Activated CD4-positive, CD25-positive, alpha-beta regulatory T cell treated with anti-CD3 and anti-CD28 coated beads, Interleukin-2, amount 50 U/mL, for 16 hours (primary cell): ENCODE data around the gene TPST2.
"Not testable (repeated sequence)": the region's sequence is repeated elsewhere in the genome, so short reads cannot be mapped to it uniquely, and the experiment has no call there.

Experiments used
- DNase-seq: peaks from one replicate; pipeline ENCODE4 v3.0.0-alpha.2; 2020; ENCODE audit warnings: low read depth, low spot score

The TPST2 gene

DNA sequence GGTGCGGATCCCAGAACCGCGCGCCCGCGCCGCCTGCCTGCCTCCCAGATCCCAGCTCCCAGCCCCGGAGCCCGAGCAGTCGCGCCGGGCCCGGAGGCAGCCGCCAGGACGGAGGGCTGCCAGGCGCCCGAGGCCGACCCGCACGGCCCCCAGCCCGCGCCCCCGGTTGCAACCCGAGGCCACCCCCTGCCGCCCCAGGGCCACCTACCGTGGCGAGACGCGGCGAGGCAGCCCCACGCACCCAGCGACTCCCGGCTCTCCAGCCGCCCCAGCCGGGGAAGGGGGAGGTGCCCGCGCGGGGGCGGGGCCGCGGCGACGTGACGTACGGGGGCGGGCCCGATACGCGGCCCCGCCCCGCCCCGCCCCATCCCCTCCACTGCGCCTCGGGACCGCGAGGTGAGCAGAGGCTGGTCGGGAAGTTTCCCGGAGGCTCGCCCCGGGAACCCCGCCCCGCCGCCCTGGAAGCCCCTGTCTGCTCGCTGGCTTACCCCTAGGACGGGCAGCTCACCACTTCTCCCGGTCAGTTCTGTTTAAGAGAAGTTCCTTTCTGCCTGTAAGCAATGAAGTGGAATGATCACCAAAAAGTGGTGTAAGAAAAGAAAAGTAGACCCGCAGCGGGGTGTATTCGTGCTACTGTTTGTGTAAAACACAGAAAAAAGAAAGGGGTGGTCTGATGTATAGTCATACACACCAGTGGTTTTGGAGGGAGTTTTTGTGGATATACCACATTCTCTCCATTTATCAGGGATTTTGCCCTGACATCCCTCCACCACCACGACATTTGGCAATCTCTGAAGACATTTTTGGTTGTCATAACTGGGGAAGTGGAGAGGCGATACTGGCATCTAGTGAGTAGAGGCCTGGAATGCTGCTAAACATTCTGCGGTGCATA is at the start of gene TPST2:
Gene TPST2, minus strand, starts transcription at position 288 of the 892 bp plus-strand sequence. CDS start 48,502 bp downstream, outside the sequence.
- DNase-seq: peak; percentile 64

GRCh38 chr22:26636296-26636695 is 46.4 kb upstream of the TPST2 start:
- DNase-seq: no peak

DNA sequence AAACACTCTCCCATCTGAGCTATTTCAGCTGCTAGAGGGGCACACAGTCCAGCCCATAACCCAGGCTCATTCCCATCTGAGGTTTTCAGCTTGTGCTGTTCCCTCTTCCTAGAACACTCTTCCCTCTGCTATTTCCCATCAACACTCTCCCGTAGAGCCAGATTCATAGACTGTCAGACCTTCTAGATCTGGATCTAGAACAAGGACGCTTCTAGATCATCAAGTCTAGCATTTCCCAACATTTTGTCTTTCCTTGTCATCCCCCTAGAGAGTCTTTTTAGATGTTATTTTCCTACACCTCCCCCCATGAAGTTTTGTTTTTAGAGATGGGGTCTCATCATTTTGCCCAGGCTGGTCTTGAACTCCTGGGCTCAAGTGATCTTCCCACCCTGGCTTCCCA is 45.2 kb upstream of the TPST2 start:
- no peak for DNase-seq

GRCh38 chr22:26634189-26634588 is 44.3 kb upstream of the TPST2 start:
- DNase-seq: no peak

DNA sequence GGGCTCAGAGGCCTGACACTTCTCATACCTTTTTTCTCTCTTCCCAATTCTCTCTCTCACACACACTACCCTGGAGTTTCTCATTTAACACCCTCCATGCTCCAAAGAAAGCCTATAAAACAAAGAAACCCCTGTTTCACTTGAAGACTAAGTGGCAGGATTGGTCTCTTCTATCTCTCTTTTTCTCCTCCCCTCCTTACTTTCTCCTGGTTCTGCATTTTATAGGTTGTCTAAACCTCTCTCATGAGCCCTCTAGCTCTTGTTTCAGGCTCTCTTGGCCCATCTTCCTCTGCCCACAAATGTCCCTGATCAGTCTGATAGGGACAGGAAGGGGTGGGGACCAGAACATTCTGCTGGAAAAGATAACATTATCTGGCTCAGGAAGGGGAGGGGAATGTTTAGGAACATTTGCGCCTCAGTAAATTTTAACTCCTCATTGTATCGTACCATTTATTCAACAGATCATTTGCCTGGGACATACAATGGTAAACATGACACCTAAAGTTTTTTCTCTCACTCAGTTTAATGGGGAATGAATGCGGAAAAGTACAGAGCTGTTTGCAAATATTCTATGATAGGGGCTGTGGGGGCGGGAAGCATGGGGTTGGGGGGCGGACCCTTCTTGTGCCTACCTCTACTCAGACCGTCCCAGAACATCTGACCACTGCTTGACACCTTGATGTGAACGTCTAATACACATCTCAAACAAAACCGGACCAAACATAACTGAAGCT is 42.7 kb upstream of the TPST2 start:
- DNase-seq: no peak

DNA sequence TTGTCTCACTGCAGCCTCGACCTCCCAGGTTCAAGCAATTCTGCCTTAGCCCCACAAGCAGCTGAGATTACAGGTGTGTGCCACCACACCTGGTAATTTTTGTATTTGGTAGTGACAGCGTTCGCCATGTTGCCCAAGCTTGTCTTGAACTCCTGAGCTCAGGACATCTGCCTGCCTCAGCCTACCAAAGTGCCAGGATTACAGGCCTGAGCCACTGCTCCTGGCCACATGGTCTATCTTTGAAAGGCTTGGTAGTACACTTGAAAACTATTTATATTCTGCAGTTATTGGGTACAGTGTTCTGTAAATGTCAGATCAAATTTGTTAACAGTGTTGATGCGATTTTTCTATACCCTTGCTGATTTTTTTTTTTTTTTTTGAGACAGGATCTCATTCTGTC is 41.4 kb upstream of the TPST2 start:
- no peak for DNase-seq

DNA sequence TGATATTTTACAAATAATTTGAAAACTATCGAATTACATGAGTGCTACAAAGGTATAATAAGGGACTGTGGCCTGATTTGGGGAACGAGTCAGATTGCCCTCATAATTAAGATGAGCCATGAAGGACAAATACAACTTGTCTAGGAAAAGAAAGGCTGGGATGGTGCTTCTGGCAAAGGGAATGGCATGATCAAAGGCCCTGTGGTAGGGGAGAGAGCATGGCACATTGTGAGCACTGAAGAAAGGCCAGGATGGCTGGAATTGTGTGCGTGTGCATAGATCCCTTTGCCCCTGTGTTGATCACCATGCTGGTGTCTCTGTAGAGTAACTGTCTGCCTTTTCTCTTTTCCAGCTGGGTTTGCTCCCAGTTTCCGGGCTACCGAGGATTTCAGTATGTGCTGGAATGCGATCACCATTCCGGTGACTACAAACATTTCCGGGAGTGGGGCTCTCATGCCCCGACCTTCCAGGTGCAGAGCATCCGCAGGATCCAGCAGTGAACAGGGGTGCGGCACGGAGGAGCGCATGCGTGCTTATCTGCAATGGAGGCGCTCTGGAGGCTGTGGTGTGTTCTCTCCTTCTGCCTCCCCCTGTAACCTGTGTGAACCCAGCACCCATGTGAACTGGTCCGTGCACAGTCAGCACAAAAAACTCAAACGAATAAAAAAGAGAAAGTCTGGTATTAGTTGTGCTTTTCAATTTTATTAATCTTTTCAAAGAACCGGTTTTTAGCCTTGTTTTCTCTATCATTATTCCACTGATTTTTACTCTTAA is 40.2 kb upstream of the TPST2 start:
- DNase-seq: no peak

DNA sequence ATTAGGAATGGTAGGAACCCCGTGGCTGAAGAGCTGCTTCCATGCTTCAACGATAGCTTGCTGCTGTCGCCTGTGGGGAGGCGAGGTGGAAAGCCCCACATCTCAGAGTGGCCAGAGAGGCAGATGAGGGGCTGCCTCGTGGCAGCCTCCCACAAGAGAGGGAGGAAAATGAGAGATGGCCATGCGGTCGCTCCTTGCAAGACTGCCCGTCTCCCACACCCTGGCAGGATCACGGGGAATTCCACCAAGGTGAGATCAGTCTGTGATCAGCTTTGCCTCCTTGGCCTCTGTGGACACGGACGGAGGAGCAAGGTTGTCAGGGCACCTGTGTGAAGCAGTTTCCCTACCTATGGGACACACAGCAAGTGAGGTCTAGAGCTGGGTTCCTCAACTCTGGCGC is 34.9 kb upstream of the TPST2 start:
- no peak for DNase-seq

GRCh38 chr22:26623984-26624383 is 34.1 kb upstream of the TPST2 start:
- no peak for DNase-seq

DNA sequence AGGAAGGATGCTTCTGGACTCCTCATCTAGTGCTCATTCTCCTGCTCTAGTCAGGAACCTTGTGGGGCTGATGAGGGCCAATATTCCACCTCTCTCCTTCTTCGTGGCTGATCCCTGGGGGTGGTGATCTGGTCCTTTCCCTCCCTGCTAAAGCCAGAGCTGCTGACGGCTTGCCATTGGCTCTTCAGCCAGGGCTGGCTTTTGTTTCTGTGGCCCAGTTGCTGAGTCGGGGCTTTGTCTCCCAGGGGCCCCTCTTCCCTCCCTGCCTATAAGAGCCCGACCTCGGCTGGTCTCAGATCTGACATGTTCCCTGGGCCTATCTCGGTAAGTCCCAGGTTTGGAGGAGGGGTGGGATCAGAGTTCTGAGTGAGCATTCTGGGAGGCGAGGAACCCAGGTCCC is 31.7 kb upstream of the TPST2 start, which contains the start of gene CRYBA4:
Gene CRYBA4, plus strand, starts transcription at position 301 of the 400 bp plus-strand sequence. CDS start 634 bp downstream, outside the sequence.
- no peak for DNase-seq

DNA sequence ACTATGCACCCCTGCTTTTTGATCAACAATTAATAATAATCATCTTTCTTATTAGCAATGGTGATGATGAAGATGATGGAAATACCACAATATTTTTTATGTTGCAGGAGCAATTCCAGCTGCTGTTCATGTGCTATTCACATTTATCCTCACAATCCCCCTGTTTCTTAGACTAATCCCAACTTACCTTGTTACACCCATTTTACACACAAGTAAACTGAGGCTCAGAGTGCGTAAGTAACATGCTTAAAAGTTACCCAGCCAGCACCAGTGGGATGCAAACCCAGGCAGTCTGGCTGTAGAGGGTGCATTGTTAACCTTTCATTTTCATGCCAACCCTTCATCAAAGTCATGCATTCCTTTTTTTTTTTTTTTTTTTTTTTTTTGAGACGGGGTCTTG is 30.3 kb upstream of the TPST2 start:
- DNase-seq: no peak

DNA sequence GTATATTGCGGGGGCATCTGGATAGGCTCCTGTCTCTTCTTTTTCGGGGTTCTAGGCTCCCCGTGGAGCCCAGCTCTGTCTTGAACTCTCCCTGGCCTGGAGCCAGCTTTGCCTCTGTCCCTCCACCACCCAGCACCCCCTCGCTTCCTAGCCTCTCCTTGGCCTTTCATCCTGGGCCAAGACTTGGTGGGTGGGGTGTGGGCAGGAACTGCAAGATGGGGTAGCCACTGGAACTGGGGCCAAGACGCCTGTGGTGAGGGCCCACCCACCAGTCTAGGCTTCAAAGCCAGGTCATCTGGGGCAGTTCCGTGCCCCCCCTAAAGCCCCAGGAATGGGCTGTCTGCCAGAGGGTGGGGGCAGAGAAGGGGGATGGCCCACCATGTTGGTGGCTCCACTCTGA is 29.6 kb upstream of the TPST2 start:
- no peak for DNase-seq

DNA sequence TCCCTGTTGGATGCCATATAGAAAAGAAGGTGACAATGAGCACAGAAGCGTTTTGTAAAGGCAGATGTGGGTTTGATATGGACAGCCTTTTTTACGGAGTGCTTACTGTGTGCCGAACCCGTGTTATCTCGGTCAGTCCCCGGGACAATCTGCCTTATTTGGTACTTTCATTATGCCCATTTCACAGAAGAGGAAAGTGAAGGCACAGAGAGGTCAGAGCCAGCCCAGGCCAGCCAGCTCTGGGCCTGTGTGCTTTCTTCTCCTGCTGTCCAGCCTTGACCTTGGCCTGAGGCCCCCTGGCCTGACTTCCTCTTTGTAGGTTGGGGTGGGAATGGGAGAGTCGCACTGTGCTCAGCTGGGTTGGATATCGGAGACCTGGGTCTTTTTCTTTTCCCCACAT is 28.5 kb upstream of the TPST2 start:
- no peak for DNase-seq

DNA sequence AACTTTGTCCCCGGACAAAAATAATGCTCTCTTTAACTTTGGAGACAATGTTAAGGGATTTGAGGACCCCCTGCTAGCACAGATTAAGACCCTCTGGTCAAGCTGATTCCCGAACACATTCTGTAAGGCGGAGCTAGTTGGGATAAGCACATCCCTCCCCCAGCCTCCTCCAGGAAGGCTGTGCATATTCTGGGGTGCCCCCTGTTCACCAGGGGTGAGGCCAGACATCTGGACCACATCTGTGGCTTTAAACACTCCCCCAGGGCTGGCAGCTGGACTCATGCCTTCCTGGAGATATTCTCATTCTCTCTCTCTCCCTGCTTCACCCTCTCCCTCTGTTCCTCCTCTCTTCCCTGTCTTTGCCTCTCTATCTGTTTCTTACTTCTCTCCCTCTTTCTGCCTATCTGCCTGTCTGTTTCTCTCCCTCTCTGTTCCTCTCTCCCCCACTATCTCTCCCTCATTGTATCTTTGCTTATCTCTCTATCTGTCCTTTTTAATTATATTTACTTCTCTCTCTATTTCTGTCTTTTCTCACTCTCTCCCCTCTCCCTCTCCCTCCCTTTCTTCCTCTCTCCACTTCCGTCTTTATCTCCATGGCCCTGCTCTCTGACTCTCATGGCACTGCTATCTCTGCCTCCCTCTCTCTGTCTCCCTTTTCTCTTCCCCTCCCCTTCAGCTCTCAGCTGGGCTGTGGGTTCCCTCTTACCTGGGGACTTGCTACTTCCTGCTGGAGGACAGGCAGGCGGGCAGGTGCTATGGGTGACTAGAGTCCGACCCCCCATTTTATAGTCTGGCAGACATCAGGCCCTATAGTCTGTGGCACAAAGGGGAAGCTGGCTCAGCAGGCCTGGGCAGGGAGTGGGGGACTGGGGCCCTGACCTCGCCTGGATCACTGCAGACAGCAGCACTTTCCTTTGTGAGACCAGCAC is 27.6 kb upstream of the TPST2 start, which contains the start of gene CRYBB1:
Gene CRYBB1, minus strand, starts transcription at position 757 of the 929 bp plus-strand sequence. CDS start 1,708 bp downstream, outside the sequence.
- no peak for DNase-seq

DNA sequence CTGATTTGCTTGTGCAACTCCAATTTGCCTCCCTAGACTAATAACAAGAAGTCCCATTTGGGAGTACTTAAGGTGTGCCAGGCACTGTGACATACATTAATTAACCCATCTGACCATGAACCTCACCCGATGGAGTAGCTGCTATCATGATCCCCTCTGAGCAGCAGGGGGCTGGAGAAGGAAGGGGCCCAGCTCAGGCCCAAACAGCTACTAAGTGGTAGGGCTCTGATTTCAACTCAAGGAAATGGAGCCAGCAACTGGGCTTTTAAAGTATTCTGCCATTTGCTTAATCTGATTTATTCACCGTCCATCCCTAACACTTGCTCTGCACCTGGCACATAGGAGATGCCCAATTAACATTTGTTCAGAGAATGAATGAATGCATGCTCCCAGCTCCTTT is 26.7 kb upstream of the TPST2 start:
- no peak for DNase-seq

DNA sequence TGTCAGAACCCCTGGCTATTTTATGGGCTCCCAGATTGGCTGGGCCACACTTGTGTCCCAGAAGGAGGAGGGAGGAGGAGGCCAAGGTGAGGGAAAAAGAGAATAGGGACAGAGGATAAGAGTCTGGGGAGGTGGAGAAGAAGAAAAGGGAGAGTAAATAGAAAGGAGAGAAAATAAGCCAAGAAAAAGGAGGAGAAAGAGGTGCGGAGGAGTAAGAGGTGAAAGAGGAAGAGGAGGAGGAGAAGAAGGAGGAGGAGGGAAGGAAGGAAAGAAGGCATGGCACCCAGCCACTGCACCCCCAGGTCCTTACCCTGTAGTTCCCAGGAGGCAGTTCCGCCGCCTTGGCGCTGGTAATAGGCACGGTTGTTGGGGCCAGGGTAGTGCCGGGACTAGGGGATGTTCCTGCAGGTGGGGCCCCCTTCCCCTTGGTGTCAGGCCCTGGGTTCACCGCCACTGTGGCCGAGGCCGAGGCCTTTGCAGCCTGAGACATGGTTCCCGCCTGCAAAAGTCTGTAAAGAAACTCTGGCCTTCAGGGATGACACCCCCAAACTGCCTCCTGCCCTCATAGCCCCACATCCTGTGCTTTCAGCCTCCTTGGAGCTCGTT is 26.0 kb upstream of the TPST2 start:
- DNase-seq: no peak

DNA sequence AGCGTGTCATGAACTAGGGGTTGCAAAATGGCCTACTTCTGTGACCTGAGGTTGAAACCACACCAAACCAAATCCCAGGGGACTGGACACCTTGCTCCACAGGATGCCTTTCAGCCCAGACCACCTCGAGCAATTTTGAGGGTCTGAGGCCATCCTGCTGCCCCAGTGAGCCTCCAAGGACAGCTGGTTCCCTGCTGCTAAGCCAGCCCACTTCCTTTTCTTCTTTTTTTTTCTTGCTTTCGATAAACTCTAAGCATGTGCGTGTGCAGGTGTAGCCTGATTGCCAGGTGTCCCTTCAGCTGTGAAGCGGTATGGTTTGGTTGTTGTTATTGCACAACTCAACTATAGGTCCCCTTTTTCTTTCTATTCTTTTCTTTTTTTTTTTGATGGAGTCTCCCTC is 25.2 kb upstream of the TPST2 start:
- DNase-seq: no peak

DNA sequence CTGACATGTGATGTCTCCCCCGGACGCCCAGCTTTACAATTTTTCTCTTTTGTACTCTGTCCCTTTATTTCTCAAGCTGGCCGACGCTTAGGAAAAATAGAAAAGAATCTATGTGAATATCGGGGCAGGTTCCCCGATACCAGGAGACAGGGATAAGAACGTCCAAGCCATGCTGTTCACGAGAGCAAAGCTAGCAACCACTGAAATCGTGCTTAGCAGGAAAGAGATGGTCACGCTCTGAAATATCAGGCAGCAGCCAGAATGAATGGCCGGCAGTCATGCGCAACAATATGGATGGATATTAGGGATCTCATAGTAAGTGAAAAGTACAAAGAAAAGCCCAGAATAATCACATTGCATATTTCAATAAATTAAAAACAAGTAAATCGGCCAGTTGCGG is 24.4 kb upstream of the TPST2 start:
- no peak for DNase-seq

GRCh38 chr22:26613753-26614152 is 23.8 kb upstream of the TPST2 start:
- DNase-seq: not testable (repeated sequence)

- DNase-seq: no peak
Observed at GRCh38 chr22:26612652-26613051, 22.7 kb upstream of the TPST2 start.
